Cardiac ventricle fibroblast (primary cell): Measurements from ENCODE around the gene CLEC10A. TPM values are rescaled to one million over a fixed set of nuclear protein-coding genes. Genes with fewer than 3 reads are reported as not detected.

ENCODE experiments used
- total RNA-seq: library from RNA; depleted of rRNA; stranded (reverse); fragments of >200 nt; gene quantifications from 2 replicates; pipeline ENCODE4 v1.2.3, GENCODE V29; 2015

The CLEC10A gene, protein sequence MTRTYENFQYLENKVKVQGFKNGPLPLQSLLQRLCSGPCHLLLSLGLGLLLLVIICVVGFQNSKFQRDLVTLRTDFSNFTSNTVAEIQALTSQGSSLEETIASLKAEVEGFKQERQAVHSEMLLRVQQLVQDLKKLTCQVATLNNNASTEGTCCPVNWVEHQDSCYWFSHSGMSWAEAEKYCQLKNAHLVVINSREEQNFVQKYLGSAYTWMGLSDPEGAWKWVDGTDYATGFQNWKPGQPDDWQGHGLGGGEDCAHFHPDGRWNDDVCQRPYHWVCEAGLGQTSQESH
- total RNA-seq, result 0.24 TPM in 1 of 2 replicates, not detected in the other

DNA sequence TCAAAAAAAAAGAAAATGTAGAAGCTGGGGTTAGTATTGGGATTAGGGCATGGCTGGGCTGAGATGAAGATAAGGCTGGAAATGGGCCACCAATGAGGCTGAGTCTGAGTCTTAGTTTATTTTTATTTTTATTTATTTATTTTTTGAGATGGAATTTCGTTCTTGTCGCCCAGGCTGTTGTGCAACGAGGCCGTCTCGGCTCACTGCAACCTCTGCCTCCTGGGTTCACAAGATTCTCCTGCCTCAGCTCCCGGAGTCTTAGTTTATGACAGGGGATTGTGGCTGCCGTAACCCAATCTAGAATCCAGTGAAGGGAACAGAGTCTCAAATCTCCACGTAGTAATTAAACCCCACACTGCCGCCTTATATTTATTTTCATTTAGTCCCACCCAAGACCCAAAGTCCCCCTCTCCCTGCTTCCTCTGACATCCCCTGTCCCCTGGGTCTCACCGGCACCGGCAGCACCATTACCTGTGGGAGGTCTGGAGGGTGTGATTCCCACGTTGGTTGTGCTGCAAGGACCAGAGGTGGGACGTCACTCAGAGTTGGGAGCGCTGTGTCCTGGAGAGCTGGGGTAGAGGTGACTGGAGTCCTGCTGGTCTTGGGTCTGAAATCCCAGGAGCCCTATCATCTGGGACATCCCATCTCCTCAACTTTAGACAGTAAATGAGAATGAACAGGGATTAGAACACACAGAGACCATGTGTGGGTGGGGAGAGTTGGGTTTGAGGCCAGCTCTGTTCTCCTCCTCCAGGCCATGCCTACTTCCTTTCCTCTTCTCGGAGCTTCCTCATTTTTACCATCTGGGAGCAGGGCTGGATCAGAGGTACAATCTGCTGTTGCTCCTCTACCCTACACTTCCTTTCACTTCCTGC, at the start of gene CLEC10A:
TSS of gene CLEC10A (minus strand) at position 671 of the 875 bp plus-strand sequence. CDS start 1,439 bp downstream, outside the sequence.

DNA sequence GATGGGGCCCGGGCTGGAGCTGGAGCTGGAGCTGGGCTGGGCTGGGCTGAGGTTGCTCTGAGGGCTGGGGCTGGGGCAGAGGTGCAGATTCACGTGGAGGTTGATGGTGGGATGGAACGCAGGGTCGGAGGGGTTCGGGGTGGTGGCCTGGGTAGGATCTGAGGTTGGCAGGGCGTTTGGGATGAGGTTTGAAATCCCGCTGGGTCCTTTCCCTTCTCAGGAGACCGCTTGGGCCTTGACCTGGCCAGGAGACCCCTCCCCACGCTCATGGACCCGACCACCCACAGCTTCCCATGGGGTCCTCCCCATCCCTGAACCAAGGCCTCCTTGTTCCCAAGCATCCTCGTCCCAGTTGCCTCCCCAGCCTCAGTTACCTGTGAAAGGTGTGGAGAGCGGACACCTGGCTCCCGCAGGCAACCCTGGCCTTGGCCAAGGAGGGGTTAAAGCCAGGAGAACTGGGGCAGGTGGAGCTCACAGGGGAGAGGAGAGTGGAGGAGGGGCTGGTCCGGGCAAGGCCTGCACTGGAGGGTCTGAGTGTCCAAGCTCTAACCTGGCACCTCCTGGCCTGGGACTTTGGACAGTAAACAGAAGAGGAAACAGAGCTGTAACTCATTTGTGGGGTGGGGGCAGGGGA, 34.3 kb upstream of the CLEC10A start, which contains the start of gene ASGR2:
TSS of gene ASGR2 (minus strand) at position 582 of the 634 bp plus-strand sequence. CDS start 582 bp downstream, outside the sequence.

DNA sequence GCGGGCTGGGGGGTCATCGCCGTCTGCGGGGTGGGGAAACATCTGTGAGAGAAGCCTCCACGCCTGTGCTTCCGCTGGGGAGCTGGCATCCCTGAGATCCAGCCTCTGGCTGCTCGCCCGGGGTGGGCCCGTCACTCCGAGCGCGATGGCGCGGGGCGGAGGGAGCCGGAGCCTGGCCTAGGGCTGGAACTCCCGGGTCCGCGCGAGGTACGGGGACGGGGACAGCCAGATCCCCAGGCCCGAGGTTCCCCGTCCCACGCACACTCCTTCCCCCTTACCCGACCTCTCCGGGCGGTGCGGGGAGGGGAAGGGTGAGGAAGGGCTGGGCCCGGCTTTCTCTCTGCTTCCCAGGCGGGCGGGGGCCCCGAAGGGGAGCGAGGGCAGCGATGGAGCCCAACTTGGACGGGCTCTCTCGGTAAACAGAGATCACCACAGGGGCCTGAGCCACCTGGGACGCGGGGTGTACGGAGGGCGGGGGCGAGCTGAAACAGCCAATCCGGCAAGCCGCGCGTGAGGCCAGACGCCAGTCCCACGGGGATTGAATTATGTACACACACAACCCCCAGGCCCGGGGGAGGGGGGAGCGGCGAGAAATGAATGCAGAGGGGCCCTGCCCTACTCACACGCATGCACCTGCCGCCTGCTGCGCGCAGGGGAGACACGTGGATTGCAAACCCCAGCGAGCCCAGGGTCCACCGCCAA, 36.4 kb downstream of the CLEC10A start, which contains the start of gene SLC16A11:
TSS of gene SLC16A11 (minus strand) at position 596 of the 702 bp plus-strand sequence. CDS start at position 17, 579 bp downstream.

DNA sequence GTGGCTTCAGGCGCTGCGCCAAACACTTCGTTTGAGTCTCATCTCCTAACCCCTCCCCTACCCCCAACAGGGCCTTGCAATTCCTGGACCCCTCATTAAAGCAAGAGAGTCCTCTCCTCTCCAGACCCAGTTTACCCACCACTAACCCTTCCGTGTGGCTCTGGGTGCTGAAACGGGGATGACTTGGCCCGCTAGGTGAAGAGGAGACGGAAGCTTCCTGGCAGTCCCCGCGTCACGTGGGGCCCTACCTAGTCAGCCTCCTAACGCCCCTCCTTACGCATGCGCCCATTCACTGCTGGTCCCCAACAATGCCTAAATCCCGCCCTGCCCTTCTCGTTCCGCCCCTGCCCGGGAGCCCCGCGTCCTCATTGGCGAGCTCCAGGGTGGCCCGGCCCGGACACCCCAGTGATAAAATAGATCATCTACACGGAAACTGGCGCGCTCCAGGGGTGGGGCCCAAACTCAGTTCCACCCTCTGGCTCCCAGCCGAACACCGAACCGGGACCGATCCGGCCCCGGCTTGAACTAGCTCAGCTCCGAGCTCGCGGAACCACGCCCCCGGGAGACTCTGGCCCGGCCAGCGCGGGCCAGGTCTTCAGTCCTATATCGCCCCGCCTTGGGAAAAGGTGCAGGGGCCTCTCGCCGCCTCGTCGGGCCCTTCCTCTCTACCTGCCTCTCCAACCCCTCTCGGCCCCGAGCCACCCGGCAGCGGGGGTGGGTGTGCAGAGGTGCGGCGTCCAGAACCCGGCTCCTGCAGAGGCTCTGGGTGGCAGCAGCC, 44.3 kb downstream of the CLEC10A start, which contains the start of gene SLC16A13:
TSS of gene SLC16A13 (plus strand) at position 425 of the 778 bp plus-strand sequence. CDS start 368 bp downstream, outside the sequence.

Other genes with a start within 250 kb of the CLEC10A start
- gene TEKT1, start 248.5 kb downstream of the CLEC10A start, total RNA-seq, result not detected in 2 replicates
- gene ALOX12, start 84.2 kb downstream of the CLEC10A start, total RNA-seq, result not detected in 2 replicates
- gene RNASEK, start 67.6 kb downstream of the CLEC10A start, total RNA-seq, result 162 and 214 TPM in 2 replicates
- 1.9 and 2.6 TPM in 2 replicates for gene BCL6B, start 57.2 kb downstream of the CLEC10A start, total RNA-seq
- gene SLC16A13, start 44.2 kb downstream of the CLEC10A start, total RNA-seq, result 0.06 and 0.98 TPM in 2 replicates
- gene SLC16A11, start 36.2 kb downstream of the CLEC10A start, total RNA-seq, result not detected in 2 replicates
- not detected in 2 replicates for gene ASGR2, start 34.6 kb upstream of the CLEC10A start, total RNA-seq
- 0.24 and 0.25 TPM in 2 replicates for gene ASGR1, start 99.1 kb upstream of the CLEC10A start, total RNA-seq
- 17.7 and 21.6 TPM in 2 replicates for gene DLG4, start 139.6 kb upstream of the CLEC10A start, total RNA-seq
- 281 and 473 TPM in 2 replicates for gene ACADVL, start 139.7 kb upstream of the CLEC10A start, total RNA-seq
- 31.5 and 44.1 TPM in 2 replicates for gene DVL2, start 154.3 kb upstream of the CLEC10A start, total RNA-seq
- gene PHF23, start 159.2 kb upstream of the CLEC10A start, total RNA-seq, result 38.6 and 48.0 TPM in 2 replicates
- 318 and 677 TPM in 2 replicates for gene GABARAP, start 162.2 kb upstream of the CLEC10A start, total RNA-seq
- 78.3 and 99.5 TPM in 2 replicates for gene CTDNEP1, start 171.5 kb upstream of the CLEC10A start, total RNA-seq
- gene ELP5, start 172.0 kb upstream of the CLEC10A start, total RNA-seq, result 30.1 and 41.1 TPM in 2 replicates
- gene CLDN7, start 182.2 kb upstream of the CLEC10A start, total RNA-seq, result 2.0 TPM in 1 of 2 replicates, not detected in the other
- gene SLC2A4, start 201.5 kb upstream of the CLEC10A start, total RNA-seq, result 0.05 TPM in 1 of 2 replicates, not detected in the other
- 0.06 TPM in 1 of 2 replicates, not detected in the other for gene YBX2, start 214.4 kb upstream of the CLEC10A start, total RNA-seq
- gene EIF5A, start 227.4 kb upstream of the CLEC10A start, total RNA-seq, result 259 and 332 TPM in 2 replicates
- 29.9 and 34.0 TPM in 2 replicates for gene GPS2, start 235.1 kb upstream of the CLEC10A start, total RNA-seq
- gene NEURL4, start 249.1 kb upstream of the CLEC10A start, total RNA-seq, result 6.4 and 12.7 TPM in 2 replicates